ENCODE measurements around the gene ATXN10.

Gene ATXN10

GRCh38 chr22:45793161-45793560 is 121.5 kb downstream of the ATXN10 start:
- DNase-seq: no peak

GRCh38 chr22:45793892-45794291 is 122.3 kb downstream of the ATXN10 start:
- DNase-seq: no peak

DNA sequence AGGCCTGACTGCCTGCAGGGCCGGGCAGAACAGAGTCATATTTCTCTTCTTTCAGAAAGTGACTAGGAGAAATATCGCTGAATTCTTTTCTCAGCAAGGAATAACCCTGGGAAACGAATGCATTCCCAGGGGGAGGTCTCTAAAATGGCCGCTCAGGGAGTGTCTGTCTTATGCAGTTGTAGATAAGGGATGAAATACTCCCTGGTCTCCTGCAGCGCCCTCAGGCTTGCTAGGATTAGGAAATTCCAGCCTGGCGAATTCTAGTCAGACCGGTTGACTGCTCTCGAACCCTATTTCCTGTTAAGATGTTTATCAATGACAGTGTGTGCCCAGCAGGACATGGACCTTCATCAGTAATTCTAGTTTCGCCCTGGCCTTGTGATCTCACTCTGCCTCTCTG is 124.4 kb downstream of the ATXN10 start:
- peak; percentile 1 for DNase-seq

GRCh38 chr22:45799291-45799690 is 127.7 kb downstream of the ATXN10 start:
- DNase-seq: no peak

DNA sequence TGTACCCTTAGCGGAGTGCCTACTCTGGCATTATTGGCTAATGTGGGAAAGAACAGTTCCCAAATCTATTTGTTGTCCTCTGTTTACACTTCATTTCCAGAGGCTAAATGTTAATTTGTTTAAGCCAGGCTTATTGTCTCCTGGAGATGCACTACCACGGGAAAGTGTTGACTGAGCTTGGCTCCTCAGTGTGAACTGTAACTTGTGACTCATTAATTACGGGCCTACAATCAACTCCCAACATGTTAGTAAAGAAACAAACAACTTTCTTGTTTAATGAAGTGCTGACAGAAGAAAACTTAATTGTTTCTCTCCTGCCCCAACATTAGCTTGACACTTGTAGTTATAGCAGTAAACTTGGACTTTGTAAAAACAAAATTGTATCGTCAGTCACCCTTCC is 130.4 kb downstream of the ATXN10 start:
- no peak for DNase-seq

GRCh38 chr22:45804319-45804985 is 132.8 kb downstream of the ATXN10 start:
- DNase-seq: no peak

DNA sequence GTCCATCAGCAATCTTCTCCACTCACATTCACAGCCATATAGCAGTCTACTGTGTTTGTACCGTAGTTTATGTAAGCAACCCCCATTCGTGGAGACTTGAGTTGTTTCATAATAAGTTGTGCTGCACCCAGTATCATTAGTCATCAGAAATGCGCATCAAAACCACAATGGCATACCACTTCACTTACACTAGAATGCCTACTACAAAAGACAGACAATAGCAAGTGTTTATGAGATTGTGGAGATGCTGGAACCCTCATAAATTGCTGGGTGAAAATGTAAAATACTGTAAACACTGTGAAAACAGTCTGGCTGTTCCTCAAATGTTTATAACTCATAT is 133.3 kb downstream of the ATXN10 start:
- DNase-seq: peak; percentile 81

GRCh38 chr22:45805413-45805812 is 133.8 kb downstream of the ATXN10 start:
- DNase-seq: peak; percentile 47

DNA sequence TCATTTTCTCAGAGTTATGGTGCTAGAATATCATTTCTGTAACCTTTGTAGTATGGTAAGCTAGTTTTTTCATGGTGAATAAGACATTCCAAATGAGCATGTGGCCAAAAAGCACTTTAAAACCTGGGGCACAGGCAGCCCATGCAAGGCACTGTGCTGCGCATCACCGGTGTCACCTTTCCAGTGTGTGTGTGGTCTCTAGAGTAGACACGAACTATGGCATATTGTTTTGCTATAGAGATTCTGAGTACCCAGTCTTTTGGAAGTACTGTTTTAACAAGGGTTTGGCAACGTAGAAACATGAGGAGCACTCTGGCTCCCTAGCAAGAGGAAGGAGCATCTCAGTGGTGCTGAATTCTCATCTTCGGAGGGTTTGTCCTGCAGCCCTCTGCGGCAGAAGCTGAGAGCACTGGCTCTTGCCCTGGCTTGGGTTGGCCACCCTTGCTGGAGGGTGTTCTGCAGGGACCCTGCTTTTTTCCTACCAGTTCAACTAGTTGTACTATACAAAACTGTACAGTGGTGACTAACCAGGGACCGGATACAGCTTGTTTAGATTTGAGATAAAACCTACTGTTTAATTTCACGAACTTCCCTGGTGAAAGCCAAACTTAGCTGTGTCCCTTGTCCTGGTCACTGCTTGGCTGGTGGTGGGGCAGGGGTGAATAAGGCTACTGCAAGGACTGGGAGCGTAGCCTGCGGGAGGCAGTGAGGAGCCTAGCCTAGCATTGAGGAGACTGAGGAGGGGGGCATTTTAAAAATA is 135.7 kb downstream of the ATXN10 start:
- no peak for DNase-seq

DNA sequence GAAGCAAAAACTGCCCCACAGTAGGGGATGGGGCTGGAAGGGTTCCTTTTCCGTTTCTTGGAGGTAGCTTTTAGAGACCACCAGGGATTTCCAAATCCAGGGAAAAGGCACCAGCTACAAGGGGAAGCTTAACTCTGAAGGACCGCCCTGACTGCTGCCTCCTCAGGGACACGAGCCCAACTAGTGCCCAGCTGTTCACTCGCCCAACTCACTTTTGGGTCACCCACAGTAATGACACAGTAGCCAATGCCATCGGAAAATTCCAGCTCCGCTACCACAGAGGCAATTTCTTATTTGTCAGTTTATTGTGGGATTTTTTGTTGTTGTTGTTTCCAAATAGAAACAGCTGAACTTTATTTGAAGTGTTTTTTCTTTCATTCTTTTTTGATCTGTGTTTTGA is 141.3 kb downstream of the ATXN10 start:
- DNase-seq: no peak

- DNase-seq: no peak
Measured at GRCh38 chr22:45814198-45814597, 142.6 kb downstream of the ATXN10 start.

DNA sequence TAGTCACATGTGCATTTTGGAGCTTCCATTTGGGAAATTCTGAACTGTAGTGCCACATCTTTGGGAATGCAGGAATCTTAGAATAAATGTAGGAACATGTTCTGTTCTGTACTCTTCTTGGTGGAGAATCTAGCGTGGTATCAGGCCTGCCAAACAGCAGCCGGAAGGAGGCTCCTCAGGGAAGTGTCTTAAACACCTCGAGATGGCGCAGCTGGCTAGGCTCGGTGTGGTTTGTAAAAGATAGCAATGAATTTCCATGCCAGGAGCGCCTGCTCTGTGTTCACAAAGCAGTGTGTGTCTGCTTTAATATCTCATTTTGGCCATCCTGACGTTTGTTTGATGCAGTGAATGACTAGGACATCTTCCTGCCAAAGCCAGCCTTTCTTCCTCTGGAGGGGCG is 145.1 kb downstream of the ATXN10 start:
- DNase-seq: no peak

- no peak for DNase-seq
Measured at GRCh38 chr22:45817745-45818423, 146.2 kb downstream of the ATXN10 start.

DNA sequence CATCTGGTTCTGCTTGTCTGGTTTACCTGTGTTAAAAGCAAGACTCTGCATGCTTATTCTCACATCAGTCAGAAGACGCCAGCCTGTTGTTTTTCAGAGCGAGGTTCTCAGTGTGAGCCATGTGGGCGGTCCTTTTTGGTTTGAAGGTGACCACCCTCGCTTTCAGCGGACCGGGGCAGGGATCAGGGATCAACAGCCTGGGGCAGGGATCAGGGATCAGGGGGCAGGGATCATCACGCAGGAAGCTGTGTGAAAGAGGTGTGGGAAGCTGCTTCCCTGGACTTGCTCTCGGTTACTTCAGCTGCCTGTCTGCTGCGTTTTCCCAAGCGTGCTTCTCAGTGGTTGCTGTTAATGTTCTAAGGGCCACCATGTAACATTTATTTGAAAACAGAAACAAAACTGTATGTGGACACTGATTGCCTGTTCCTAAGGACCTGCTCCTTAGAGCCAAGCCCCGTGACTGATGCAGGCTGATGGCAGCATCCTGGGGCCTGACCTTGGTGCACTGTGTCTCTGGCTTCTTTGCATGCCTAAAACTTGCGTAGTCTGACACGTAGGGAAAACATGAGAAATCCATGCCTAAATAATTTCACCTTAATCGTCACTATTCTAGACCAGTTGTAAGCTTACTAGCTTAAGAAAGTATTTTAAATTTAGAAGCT is 146.9 kb downstream of the ATXN10 start:
- no peak for DNase-seq

- no peak for DNase-seq
Measured at GRCh38 chr22:45819305-45819704, 147.7 kb downstream of the ATXN10 start.

DNA sequence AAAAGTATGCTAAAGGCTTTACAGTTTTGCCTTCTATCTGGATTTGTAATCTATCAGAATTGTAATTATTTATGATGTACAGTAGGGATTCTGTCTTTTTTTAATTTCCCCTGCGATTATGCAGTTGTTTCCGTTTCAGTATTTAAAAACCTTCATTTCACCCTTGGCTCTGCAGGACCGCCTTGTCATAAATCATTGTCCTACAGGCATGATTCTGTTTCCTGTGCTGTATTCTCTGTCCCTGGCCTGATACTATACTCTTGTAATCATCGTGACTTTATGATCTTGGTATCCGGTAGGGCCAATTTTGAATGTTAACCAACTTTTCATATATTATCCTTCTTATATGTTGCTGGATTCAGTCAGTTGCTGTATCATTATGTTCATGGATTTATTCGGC is 151.7 kb downstream of the ATXN10 start:
- no peak for DNase-seq

GRCh38 chr22:45826520-45826919 is 154.9 kb downstream of the ATXN10 start:
- no peak for DNase-seq

- DNase-seq: no peak
Measured at GRCh38 chr22:45828841-45829240, 157.2 kb downstream of the ATXN10 start.

DNA sequence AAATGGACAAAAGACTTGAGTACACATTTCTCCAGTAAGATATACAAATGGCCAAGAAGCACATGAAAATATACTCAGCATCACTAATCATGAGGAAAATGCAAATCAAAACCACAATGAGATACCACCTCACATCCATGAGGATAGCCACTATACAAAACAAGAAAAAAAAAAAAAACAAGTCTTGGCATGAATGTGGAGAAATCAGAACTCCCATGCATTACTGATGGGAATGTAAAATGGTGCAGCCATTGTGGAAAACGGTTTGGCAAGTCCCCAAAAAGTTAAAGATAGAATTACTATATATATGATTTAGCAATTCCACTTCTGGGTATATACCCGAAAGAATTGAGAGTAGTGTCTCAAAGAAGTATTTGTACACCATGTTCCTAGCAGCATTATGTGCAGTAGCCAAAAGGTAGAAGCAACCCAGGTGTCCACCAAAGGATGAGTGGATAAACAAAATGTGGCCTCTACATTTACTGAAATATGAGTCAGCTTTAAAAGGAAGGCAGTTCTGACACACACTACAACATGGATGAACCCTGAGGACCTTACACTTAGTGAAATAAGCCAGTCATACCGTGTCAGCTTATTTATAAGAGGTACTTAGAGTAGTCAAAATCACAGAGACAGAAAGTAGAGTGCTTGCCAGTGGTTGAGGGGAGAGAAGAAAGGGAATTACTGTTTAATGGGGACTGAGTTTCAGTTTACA is 159.1 kb downstream of the ATXN10 start:
- peak; percentile 21 for DNase-seq

DNA sequence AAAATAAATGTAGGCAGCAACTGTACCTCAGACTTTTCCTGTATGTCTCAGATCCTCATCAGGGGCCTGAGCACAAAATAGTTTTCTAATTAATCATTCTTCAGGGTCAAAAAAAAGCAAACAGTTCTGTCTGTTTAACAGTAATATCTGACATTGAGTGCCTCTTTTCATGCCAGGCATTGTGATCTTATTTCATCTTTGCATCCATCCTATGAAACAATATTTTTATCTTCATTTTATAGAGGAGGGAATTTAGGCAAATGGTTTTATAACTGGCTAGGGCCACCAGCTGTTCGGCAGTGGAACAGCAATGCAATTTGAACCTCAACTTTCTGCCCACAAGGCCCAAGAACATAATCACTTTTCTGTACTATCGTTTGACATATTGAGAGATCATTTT is 159.8 kb downstream of the ATXN10 start:
- peak; percentile 10 for DNase-seq

DNA sequence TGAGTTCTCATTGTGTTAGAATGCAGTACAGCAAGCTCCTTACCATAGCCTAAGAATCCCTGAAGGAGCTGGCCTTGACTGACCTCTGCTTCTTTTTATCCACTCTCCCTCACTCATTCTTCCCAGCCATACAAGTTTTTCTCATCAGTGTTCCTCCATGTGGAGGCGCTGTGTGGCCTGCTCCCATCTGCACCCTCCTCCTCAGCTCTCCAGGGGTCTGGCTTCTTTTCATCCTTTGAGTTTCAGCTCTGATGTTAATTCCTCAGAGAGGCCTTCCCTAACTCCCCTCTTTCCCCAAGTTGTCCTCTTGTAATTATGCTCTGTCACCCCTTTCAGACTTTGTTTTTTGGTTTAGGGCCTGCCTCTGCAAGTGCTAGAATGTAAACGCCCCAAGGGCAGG is 160.5 kb downstream of the ATXN10 start:
- no peak for DNase-seq

- DNase-seq: no peak
Measured at GRCh38 chr22:45832959-45833580, 161.4 kb downstream of the ATXN10 start.

DNA sequence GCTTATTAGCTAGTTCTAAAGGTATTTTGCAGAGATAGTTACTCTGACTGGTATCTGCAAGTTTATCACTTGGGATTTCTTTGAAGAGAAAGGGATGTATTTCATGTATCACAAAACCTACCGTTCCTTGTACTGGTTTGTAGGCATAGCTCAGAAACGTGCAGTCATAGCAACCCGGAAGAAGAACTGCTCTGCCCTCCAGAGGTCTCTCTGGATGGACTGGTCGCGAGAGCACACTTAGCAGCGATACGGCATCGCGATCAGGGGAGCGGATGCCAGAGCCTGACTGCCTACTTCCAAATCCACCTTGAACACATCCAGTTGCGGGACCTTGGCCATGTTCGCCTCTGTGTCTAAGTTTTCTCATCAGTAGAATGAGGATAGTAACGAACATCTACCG is 162.0 kb downstream of the ATXN10 start:
- no peak for DNase-seq

All from NCI-H226 (cell line).